Neuronal stem cell (in vitro differentiated cells): ENCODE data around the gene USHBP1.

ENCODE experiments used
- DNase-seq: peaks from one replicate; pipeline ENCODE4 v3.0.0-alpha.2; 2013; ENCODE audit warnings: low spot score
- H2AFZ ChIP-seq: one replicate; pipeline ENCODE4 v1.6.1; 2013; ENCODE audit warnings: mild to moderate bottlenecking, low read length, inconsistent platforms
- H2AK5ac ChIP-seq: 2 replicates; pipeline ENCODE4 v1.6.1; 2013; ENCODE audit warnings: low read depth, mild to moderate bottlenecking, inconsistent platforms, low read length, moderate library complexity, mixed read lengths
- H2BK120ac ChIP-seq: 2 replicates; pipeline ENCODE4 v1.6.1; 2013; ENCODE audit warnings: low read depth, mild to moderate bottlenecking, inconsistent platforms, low read length, moderate library complexity, mixed read lengths
- H2BK12ac ChIP-seq: one replicate; pipeline ENCODE4 v1.6.1; 2013; ENCODE audit warnings: low read length, inconsistent platforms
- H2BK15ac ChIP-seq: 2 replicates; pipeline ENCODE4 v1.6.1; 2013; ENCODE audit warnings: mild to moderate bottlenecking, low read length, inconsistent platforms, mixed read lengths
- H2BK5ac ChIP-seq: one replicate; pipeline ENCODE4 v1.6.1; 2013; ENCODE audit warnings: inconsistent platforms, mild to moderate bottlenecking, low read length, moderate library complexity
- H3K14ac ChIP-seq: one replicate; pipeline ENCODE4 v1.6.1; 2013; ENCODE audit warnings: low read length, inconsistent platforms
- H3K18ac ChIP-seq: 2 replicates; pipeline ENCODE4 v1.6.1; 2013; ENCODE audit warnings: low read length, inconsistent platforms
- H3K23ac ChIP-seq: 2 replicates; pipeline ENCODE4 v1.6.1; 2013; ENCODE audit warnings: low read depth, mild to moderate bottlenecking, mixed read lengths, low read length, inconsistent platforms; ENCODE audit not compliant: poor library complexity
- H3K27ac ChIP-seq: replicated peaks from 3 replicates; pipeline ENCODE4 v1.5.1; 2013; ENCODE audit warnings: low read length, inconsistent platforms
- H3K27me3 ChIP-seq, 3 experiments: 2 replicates each; pipeline ENCODE4 v1.6.1; 2013; ENCODE audit warnings: low read length in 3 of 3, mild to moderate bottlenecking in 2 of 3, inconsistent platforms in 1 of 3, low read depth in 1 of 3, mixed read lengths in 1 of 3, moderate library complexity in 1 of 3; ENCODE audit not compliant: control insufficient read depth in 3 of 3, insufficient read depth in 3 of 3
- H3K36me3 ChIP-seq, 2 donors: replicated peaks in 1 of 2; 2 replicates each; pipeline ENCODE4 v1.6.1; 2013; ENCODE audit warnings: low read length in 2 of 2; ENCODE audit not compliant: control insufficient read depth in 2 of 2, insufficient read depth in 2 of 2
- H3K4ac ChIP-seq: 2 replicates; pipeline ENCODE4 v1.6.1; 2013; ENCODE audit warnings: inconsistent platforms, mild to moderate bottlenecking, low read length, moderate library complexity
- H3K4me1 ChIP-seq, 2 donors: 1 replicate in 1 of 2; 2 replicates in 1 of 2; pipeline ENCODE4 v1.6.1; 2013; ENCODE audit warnings: low read length in 2 of 2, low read depth in 1 of 2; ENCODE audit not compliant: control insufficient read depth in 2 of 2, insufficient read depth in 1 of 2
- H3K4me2 ChIP-seq: one replicate; pipeline ENCODE4 v1.6.1; 2013; ENCODE audit warnings: mild to moderate bottlenecking, low read length, inconsistent platforms; ENCODE audit not compliant: insufficient read depth, poor library complexity, severe bottlenecking
- H3K4me3 ChIP-seq, 2 donors: 2 replicates each; pipeline ENCODE4 v1.5.1; 2013; ENCODE audit warnings: low read length in 2 of 2, mild to moderate bottlenecking in 2 of 2, inconsistent platforms in 1 of 2, moderate library complexity in 1 of 2
- H3K79me1 ChIP-seq: one replicate; pipeline ENCODE4 v1.6.1; 2013; ENCODE audit warnings: low read depth, mild to moderate bottlenecking, inconsistent platforms, low read length, moderate library complexity
- H3K9ac ChIP-seq: one replicate; pipeline ENCODE4 v1.6.1; 2013; ENCODE audit warnings: mild to moderate bottlenecking, low read depth, low read length, inconsistent platforms; ENCODE audit not compliant: poor library complexity
- H3K9me3 ChIP-seq, 2 donors: replicated peaks in 1 of 2; 2 replicates each; pipeline versions ENCODE3 to v1.6.1; 2013; ENCODE audit warnings: low read length in 2 of 2, mild to moderate bottlenecking in 2 of 2, inconsistent platforms in 1 of 2, low read depth in 1 of 2, mixed read lengths in 1 of 2, moderate library complexity in 1 of 2; ENCODE audit not compliant: control insufficient read depth in 2 of 2, insufficient read depth in 1 of 2
- H4K8ac ChIP-seq: one replicate; pipeline ENCODE4 v1.6.1; 2013; ENCODE audit warnings: low read depth, mild to moderate bottlenecking, inconsistent platforms, low read length, moderate library complexity
- H4K91ac ChIP-seq: one replicate; pipeline ENCODE4 v1.6.1; 2013; ENCODE audit warnings: low read length, low read depth, mild to moderate bottlenecking, inconsistent platforms; ENCODE audit not compliant: poor library complexity
- WGBS, 2 donors: extraction: QIAGEN DNeasy Blood & Tissue Kit; methylation state at CpG; one replicate each; pipeline ENCODE4 v1.1.7; 2013; ENCODE audit warnings: missing lambda C conversion rate in 2 of 2, mixed read lengths in 1 of 2; ENCODE audit not compliant: insufficient read length in 2 of 2, insufficient replicate concordance in 1 of 2; ENCODE audit errors: extremely low coverage in 2 of 2; 5-methylcytosine and 5-hydroxymethylcytosine counted together

Gene USHBP1

DNA sequence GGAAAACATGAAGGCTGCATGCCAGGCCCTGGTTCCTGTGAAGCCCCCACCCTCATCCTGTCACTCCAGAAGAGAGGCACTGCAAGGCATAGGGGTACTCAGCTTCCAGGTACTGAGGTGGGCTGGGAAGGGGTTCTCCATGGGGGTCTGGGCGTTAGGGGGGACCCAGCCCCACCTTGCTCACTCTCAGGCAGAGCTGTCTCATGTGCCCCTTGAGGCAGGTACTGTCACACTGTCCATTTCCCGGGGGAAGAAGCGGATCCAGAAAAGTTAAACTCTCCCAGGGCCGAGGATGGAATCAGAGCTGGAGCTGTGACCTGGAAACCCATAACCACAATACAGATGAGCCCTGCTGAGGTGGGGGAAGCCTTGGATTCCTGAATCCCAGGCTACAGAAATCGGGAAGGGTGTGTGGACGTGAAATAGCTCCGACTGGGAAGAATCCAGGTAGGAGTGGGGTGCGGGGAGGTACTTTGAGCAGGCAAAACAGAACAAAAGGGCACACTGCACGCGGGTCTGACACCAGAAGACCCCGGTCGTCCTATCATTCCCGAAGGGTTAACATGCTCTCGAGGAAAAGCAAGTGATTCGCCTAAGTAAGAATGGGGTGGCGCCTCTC, 49.9 kb downstream of the USHBP1 start:
- Histone ChIP-seq H3K4me3 (peak overlapping the region; percentile 81 to 95), H3K36me3 (peaks cover 22 to 70% of the 10 kb centered on the region in 2 donors), H3K18ac (peak overlapping the region; percentile 68), H2BK15ac (no peak overlapping the region), H3K27ac (peak overlapping the region; percentile 60), H2BK5ac (peak overlapping the region; percentile 27), H3K9ac (peak overlapping the region; percentile 91), H2BK12ac (peak overlapping the region; percentile 25), H3K79me1 (peaks cover 4% of the 10 kb centered on the region), H2BK120ac (no peak overlapping the region), H3K27me3 (no peaks in the 10 kb centered on the region), H3K14ac (no peak overlapping the region), H2AK5ac (no peak overlapping the region), H4K91ac (no peak overlapping the region), H3K4me2 (peak overlapping the region; percentile 70), H3K4ac (no peak overlapping the region), H3K4me1 (peaks cover 5 to 8% of the 10 kb centered on the region in 2 donors), H3K9me3 (no peaks in the 10 kb centered on the region), H3K23ac (peak overlapping the region; percentile 99), H4K8ac (no peak overlapping the region), H2AFZ (peak overlapping the region; percentile 99)
- DNase-seq: no peak
- WGBS, 2 donors: no CpG with 5 or more reads among the region's 16 CpGs

DNA sequence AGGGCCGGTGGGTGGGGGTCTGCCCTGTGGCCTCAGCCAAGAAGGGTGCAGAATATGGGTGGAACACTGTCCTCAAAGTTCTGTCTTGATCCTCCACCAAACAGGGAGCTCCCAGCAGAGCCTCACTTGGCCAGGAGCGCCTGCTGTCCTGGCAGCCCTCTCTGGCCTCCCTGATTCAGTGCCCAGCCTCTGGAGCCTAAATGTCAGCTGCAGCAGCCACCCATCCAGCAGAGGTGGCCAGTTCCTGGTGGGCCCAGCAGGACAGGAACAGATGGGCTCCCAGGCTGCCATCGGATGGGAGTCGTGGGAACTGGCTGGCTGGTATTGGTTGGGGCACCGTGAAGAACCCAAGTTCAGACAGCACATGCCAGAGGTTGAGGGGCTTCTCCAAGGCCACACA, 51.2 kb downstream of the USHBP1 start:
- no peak overlapping the region for H3K4me2 ChIP-seq
- H3K9me3 ChIP-seq: no peaks in the 10 kb centered on the region
- DNase-seq: no peak
- H3K18ac ChIP-seq: no peak overlapping the region
- no peak overlapping the region for H3K4me3 ChIP-seq
- WGBS, 2 donors: no CpG with 5 or more reads among the region's 5 CpGs
- H3K9ac ChIP-seq: no peak overlapping the region
- H3K14ac ChIP-seq: no peak overlapping the region
- peaks cover 5% of the 10 kb centered on the region for H3K79me1 ChIP-seq
- no peak overlapping the region for H2BK15ac ChIP-seq
- H2BK12ac ChIP-seq: no peak overlapping the region
- H3K4ac ChIP-seq: no peak overlapping the region
- peaks cover 25 to 75% of the 10 kb centered on the region in 2 donors for H3K36me3 ChIP-seq
- H2BK5ac ChIP-seq: no peak overlapping the region
- H4K8ac ChIP-seq: peak overlapping the region; percentile 86
- no peak overlapping the region for H3K27ac ChIP-seq
- H2AFZ ChIP-seq: no peak overlapping the region
- no peak overlapping the region for H2BK120ac ChIP-seq
- H2AK5ac ChIP-seq: no peak overlapping the region
- no peak overlapping the region for H3K23ac ChIP-seq
- H3K4me1 ChIP-seq: peaks cover 5 to 8% of the 10 kb centered on the region in 2 donors
- H3K27me3 ChIP-seq: no peaks in the 10 kb centered on the region
- no peak overlapping the region for H4K91ac ChIP-seq

DNA sequence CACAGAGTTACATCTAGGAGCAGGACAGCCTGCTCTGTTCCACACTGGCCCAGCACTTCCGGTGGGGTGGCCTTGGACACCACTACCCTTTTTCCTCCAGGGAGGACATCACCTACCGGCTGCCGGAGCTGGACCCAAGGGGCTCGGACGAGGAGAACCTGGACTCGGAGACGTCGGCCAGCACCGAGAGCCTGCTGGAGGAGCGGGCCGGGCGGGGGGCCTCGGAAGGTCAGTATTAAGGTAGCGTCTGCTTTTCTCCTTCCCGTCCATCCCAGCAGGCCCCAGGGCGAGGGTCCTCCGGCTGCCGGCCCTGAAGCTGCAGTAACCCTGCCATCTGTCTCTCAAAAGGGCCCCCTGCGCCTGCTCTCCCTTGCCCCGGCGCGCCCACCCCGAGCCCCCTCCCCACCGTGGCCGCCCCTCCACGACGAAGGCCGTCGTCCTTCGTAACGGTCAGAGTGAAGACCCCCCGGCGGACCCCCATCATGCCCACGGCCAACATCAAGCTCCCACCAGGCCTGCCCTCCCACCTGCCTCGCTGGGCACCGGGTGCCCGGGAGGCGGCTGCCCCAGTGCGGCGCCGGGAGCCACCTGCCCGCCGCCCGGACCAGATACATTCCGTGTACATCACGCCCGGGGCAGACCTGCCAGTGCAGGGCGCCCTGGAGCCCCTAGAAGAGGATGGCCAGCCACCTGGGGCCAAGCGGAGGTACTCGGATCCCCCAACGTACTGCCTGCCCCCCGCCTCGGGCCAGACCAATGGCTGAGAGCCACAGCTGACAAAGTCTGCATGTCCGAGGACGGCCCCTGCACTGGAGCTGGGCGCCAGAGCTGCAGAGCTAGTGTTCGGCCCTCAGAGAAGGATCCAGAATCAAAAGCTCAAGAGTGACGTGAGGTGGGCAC, 52.7 kb downstream of the USHBP1 start:
- H3K9ac ChIP-seq: no peak overlapping the region
- peaks cover 5 to 8% of the 10 kb centered on the region in 2 donors for H3K4me1 ChIP-seq
- H2BK15ac ChIP-seq: no peak overlapping the region
- peaks cover 5% of the 10 kb centered on the region for H3K79me1 ChIP-seq
- H3K36me3 ChIP-seq: peaks cover 23 to 71% of the 10 kb centered on the region in 2 donors
- H3K23ac ChIP-seq: no peak overlapping the region
- H3K18ac ChIP-seq: no peak overlapping the region
- H4K8ac ChIP-seq: no peak overlapping the region
- no peak overlapping the region for H3K4ac ChIP-seq
- no peak overlapping the region for H2AFZ ChIP-seq
- H3K27me3 ChIP-seq: no peaks in the 10 kb centered on the region
- no peak overlapping the region for H3K27ac ChIP-seq
- H3K14ac ChIP-seq: no peak overlapping the region
- H4K91ac ChIP-seq: no peak overlapping the region
- H2BK12ac ChIP-seq: no peak overlapping the region
- no peak for DNase-seq
- H3K4me2 ChIP-seq: no peak overlapping the region
- no CpG with 5 or more reads among the region's 58 CpGs for WGBS, 2 donors
- peaks cover 0 to 2% of the 10 kb centered on the region in 2 donors for H3K9me3 ChIP-seq
- H2BK120ac ChIP-seq: no peak overlapping the region
- H3K4me3 ChIP-seq: no peak overlapping the region
- H2BK5ac ChIP-seq: no peak overlapping the region
- no peak overlapping the region for H2AK5ac ChIP-seq

DNA sequence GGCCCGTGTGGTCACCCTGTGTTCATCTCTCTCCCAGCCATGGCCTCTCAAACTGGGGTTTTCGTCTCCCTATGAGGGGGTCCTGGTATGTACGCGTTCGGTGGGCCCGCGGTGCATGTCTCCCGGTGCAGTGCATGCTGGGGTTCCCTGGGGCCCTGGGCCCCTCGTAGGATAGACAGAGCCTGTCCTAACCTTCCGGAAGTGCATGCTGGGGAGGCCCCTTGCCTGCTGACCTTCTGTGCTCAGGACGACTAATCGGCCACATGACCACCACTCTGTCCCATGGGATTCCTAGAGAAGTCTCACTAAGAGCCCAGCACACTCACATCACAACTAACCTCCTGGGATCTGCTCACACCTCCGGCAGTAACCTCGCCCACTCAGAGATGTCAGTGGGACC, 54.2 kb downstream of the USHBP1 start:
- Histone ChIP-seq H4K8ac (no peak overlapping the region), H2AFZ (no peak overlapping the region), H3K9ac (no peak overlapping the region), H2BK5ac (no peak overlapping the region), H3K79me1 (peaks cover 2% of the 10 kb centered on the region), H3K4me1 (peaks cover 3 to 5% of the 10 kb centered on the region in 2 donors), H3K18ac (no peak overlapping the region), H3K4ac (no peak overlapping the region), H3K4me3 (no peak overlapping the region), H3K27me3 (no peaks in the 10 kb centered on the region), H3K27ac (no peak overlapping the region), H2BK15ac (no peak overlapping the region), H3K14ac (no peak overlapping the region), H2AK5ac (no peak overlapping the region), H2BK120ac (no peak overlapping the region), H3K9me3 (peaks cover 0 to 6% of the 10 kb centered on the region in 2 donors), H3K4me2 (no peak overlapping the region), H3K36me3 (peaks cover 24 to 79% of the 10 kb centered on the region in 2 donors), H3K23ac (no peak overlapping the region), H2BK12ac (no peak overlapping the region), H4K91ac (no peak overlapping the region)
- no CpG with 5 or more reads among the region's 14 CpGs for WGBS, 2 donors
- no peak for DNase-seq
